ENCODE results near the gene CLDN22. TPM values are rescaled to one million over a fixed set of nuclear protein-coding genes. Genes with fewer than 3 reads are reported as not detected.

CLDN22 gene
- total and polyA plus RNA-seq, 4 donors = 0.09 to 0.49 (median 0.11) TPM; not detected in 1

DNA sequence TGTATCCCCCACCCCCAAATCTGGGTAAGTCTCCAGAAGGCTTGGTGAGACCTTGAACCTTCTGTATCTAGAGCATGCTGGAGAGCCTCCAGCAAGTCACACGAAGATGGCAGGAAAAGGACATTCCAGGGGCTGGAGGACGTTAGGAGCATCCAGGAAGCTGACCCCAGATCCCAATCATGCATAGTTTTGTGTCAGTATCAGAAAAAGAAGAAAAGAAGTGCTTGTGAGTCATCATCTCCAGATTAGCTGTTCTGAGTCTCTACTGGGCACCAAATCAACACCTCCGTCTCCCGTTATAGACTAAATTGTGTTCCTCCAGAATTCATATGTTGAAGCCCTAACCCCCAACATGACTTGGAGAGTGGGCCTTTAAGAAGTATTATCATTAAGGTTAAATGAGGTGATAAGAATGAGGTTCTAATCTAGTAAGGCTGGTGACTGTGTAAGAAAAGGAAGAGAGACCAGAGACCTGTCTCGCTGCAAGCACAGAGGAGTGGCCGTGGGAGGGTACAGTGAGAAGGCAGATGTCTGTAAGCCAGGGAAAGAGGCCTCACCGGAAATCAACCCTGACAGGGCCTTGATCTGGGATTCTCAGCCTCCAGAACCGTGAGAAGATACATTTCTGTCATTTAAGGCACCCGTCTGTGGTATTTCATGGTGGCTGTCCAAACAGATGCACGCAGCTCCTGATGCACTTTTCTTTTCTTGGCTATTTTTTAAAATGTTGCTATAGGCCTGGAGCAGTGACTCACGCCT lies 40.3 kb upstream of the CLDN22 start:
- Histone ChIP-seq H3K36me3 (ENCODE audit: control insufficient read depth in 4 of 4, insufficient read depth in 4 of 4, low read length in 4 of 4) (no peaks in the 10 kb centered on the region), H3K27ac (ENCODE audit: low read depth in 1 of 2, low read length in 1 of 2) (no peak overlapping the region), H3K27me3 (ENCODE audit: control insufficient read depth in 3 of 3, insufficient read depth in 3 of 3, low read length in 2 of 3) (no peaks in the 10 kb centered on the region), H3K4me1 (ENCODE audit: control insufficient read depth in 5 of 5, insufficient read depth in 5 of 5, low read length in 5 of 5) (no peaks in the 10 kb centered on the region), H3K9ac (ENCODE audit: insufficient read depth in 1 of 2, low read length in 2 of 2) (no peak overlapping the region), H3K4me3 (no peak overlapping the region), H3K9me3 (ENCODE audit: control insufficient read depth in 4 of 4, insufficient read depth in 3 of 4, low read length in 3 of 4) (no peaks in the 10 kb centered on the region)
- no peak for ATAC-seq (ENCODE audit: insufficient read depth, low FRiP score)
- DNase-seq = peak in 1 of 3 donors; percentile 2
- no peak for TF ChIP-seq CTCF (IDR thresholded peaks at IDR 0.05; ENCODE audit: control extremely low read depth, extremely low read depth)
- 77 to 81% methylated on average over 11 of the region's 11 CpGs for WGBS, 2 donors

DNA sequence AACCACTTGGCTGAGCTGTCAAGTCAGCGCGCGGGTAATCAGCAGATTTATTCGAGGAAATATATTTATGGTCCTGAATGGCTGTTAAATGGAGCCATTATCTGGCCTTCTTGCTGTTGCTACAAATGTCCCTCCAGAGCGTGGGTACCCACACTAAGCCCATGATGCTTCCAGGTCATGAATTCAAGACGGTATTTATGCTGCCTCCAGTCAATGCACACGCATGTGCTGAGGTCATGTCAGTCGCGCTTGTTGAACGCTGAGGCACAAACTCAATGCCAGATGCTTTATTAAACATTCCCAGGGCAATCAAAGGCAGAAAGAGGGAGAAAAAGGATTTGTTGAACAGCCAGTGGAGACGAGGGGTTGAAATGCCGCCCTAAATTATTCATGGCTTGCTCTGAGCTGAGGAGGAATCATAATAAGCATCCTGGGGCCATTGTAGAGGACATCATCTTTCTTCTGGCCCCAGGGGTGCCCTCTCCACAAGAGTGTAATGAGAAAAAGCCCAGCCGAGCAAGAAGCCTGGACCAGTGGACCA lies 38.2 kb upstream of the CLDN22 start:
- Histone ChIP-seq H3K4me1 (ENCODE audit: control insufficient read depth in 5 of 5, insufficient read depth in 5 of 5, low read length in 5 of 5) (no peaks in the 10 kb centered on the region), H3K27ac (ENCODE audit: low read depth in 1 of 2, low read length in 1 of 2) (no peak overlapping the region), H3K9ac (ENCODE audit: insufficient read depth in 1 of 2, low read length in 2 of 2) (no peak overlapping the region), H3K36me3 (ENCODE audit: control insufficient read depth in 4 of 4, insufficient read depth in 4 of 4, low read length in 4 of 4) (no peaks in the 10 kb centered on the region), H3K9me3 (ENCODE audit: control insufficient read depth in 4 of 4, insufficient read depth in 3 of 4, low read length in 3 of 4) (no peaks in the 10 kb centered on the region), H3K27me3 (ENCODE audit: control insufficient read depth in 3 of 3, insufficient read depth in 3 of 3, low read length in 2 of 3) (no peaks in the 10 kb centered on the region), H3K4me3 (no peak overlapping the region)
- TF ChIP-seq CTCF (IDR thresholded peaks at IDR 0.05; ENCODE audit: control extremely low read depth, extremely low read depth) = no peak
- DNase-seq (no peak), ATAC-seq (ENCODE audit: insufficient read depth, low FRiP score) (no peak)
- WGBS, 2 donors = 91 to 92% methylated on average over 13 of the region's 13 CpGs

DNA sequence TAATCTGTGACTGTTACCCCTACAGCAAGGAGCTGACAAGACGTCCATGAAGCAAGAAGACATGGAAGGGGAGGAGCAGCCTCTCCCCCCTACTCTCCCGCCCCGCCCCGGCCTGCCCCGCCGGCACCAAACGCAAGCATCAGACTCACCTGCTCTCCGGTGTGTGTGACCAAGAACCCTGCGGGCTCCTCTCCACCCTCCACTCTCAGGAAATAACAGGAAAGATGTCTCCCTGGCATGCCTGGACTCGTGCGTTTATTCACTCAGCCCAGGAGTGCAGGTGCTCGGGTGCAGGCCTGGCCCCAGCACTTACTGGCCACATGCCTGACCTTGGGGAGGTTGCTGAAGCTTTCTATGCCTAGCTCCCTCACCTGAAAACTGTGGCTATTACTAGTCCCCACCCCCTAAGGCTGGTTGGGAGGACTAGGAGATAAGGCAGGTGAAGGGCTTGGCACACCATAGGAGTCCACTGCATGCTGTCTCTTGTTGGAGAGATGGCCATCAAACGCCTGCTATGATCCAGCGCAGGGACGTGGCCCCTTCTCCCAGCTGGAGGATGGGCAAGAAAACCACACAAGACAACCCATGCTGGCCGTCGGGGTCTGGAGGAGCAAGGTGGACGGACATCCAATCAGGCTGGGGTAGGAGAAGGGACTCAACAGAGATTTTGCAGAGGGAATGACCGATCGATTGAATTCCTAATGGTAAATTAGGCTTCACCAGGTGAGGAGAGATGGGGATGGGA lies 37.0 kb upstream of the CLDN22 start:
- ATAC-seq (ENCODE audit: insufficient read depth, low FRiP score) = no peak
- no peak for DNase-seq
- 87 to 93% methylated on average over 20 of the region's 20 CpGs for WGBS, 2 donors

More for the DNA sequence above, 37.0 kb upstream of the CLDN22 start:
- H3K4me3 ChIP-seq = no peak overlapping the region
- no peak overlapping the region for H3K9ac ChIP-seq (ENCODE audit: insufficient read depth in 1 of 2, low read length in 2 of 2)
- no peaks in the 10 kb centered on the region for H3K4me1 ChIP-seq (ENCODE audit: control insufficient read depth in 5 of 5, insufficient read depth in 5 of 5, low read length in 5 of 5)
- no peak for TF ChIP-seq CTCF (IDR thresholded peaks at IDR 0.05; ENCODE audit: control extremely low read depth, extremely low read depth)
- no peaks in the 10 kb centered on the region for H3K36me3 ChIP-seq (ENCODE audit: control insufficient read depth in 4 of 4, insufficient read depth in 4 of 4, low read length in 4 of 4)
- no peak overlapping the region for H3K27ac ChIP-seq (ENCODE audit: low read depth in 1 of 2, low read length in 1 of 2)
- H3K9me3 ChIP-seq (ENCODE audit: control insufficient read depth in 4 of 4, insufficient read depth in 3 of 4, low read length in 3 of 4) = no peaks in the 10 kb centered on the region
- no peaks in the 10 kb centered on the region for H3K27me3 ChIP-seq (ENCODE audit: control insufficient read depth in 3 of 3, insufficient read depth in 3 of 3, low read length in 2 of 3)

Data from lung (tissue), 12 donors.